PC-9 (cell line): ENCODE data around the gene CPTP. TPM values are rescaled to one million over a fixed set of nuclear protein-coding genes. Genes with fewer than 3 reads are reported as not detected.

Source experiments
- BruUV-seq: library from RNA; stranded (reverse); fragments of 400-500 nt; replicated peaks from 2 replicates; lab custom pipeline; 2021; lab: Mats Ljungman, UMichigan
- CTCF ChIA-PET: fragments of 300-600 bp; sonication (Branson Sonifier 250); formaldehyde crosslinking; loops from one replicate; lab custom pipeline; 2022; ENCODE audit warnings: antibody characterized with exemption; lab: Charles Lee
- POLR2A ChIA-PET: fragments of 300-600 bp; sonication (Branson Sonifier 250); formaldehyde crosslinking; loops from one replicate; lab custom pipeline; 2022; ENCODE audit warnings: antibody characterized with exemption; ENCODE audit not compliant: unreplicated experiment; lab: Charles Lee
- DNase-seq, 2 experiments: peaks; one replicate each; pipeline versions ENCODE4 v3.0.0 to v3.0.0-alpha.2; 2015 to 2022; ENCODE audit warnings: mixed read lengths in 1 of 2
- H2AFZ ChIP-seq: fragments of 200-600 bp; sonication (generic); 2 replicates; pipeline ENCODE4 v1.8.1; 2017; ENCODE audit warnings: antibody characterized with exemption
- H3F3A ChIP-seq: fragments of 200-600 bp; sonication (generic); 2 replicates; pipeline ENCODE4 v1.8.1; 2017; ENCODE audit warnings: antibody characterized with exemption, mild to moderate bottlenecking, low read depth; ENCODE audit not compliant: insufficient read depth
- H3K27ac ChIP-seq: fragments of 200-600 bp; sonication (generic); 2 replicates; pipeline ENCODE4 v1.6.1; 2016; ENCODE audit warnings: mixed run types
- H3K27me3 ChIP-seq: fragments of 200-600 bp; sonication (generic); 2 replicates; pipeline ENCODE4 v1.6.1; 2016; ENCODE audit warnings: low read depth, mixed run types; ENCODE audit not compliant: insufficient read depth
- H3K36me3 ChIP-seq: fragments of 200-600 bp; sonication (generic); 2 replicates; pipeline ENCODE4 v1.6.1; 2016; ENCODE audit warnings: low read depth, mixed run types
- H3K4me1 ChIP-seq: fragments of 200-600 bp; sonication (generic); replicated peaks from 2 replicates; pipeline ENCODE4 v1.6.1; 2016; ENCODE audit warnings: mixed run types; ENCODE audit not compliant: insufficient read depth
- H3K4me2 ChIP-seq: fragments of 200-600 bp; sonication (generic); 2 replicates; pipeline ENCODE4 v1.6.1; 2017; ENCODE audit warnings: mixed run types
- H3K4me3 ChIP-seq: fragments of 200-600 bp; sonication (generic); 2 replicates; pipeline ENCODE4 v1.6.1; 2016; ENCODE audit warnings: mixed run types
- H3K79me2 ChIP-seq: fragments of 200-600 bp; sonication (generic); 2 replicates; pipeline ENCODE4 v1.6.1; 2017; ENCODE audit warnings: low read depth, mixed run types
- H3K9me2 ChIP-seq: fragments of 200-600 bp; sonication (generic); 2 replicates; pipeline ENCODE4 v1.8.1; 2017; ENCODE audit warnings: mild to moderate bottlenecking; ENCODE audit not compliant: insufficient read depth
- H3K9me3 ChIP-seq: fragments of 200-600 bp; sonication (generic); 2 replicates; pipeline ENCODE4 v1.8.1; 2016; ENCODE audit warnings: low read depth; ENCODE audit not compliant: insufficient read depth
- H4K20me1 ChIP-seq: fragments of 200-600 bp; sonication (generic); 2 replicates; pipeline ENCODE4 v1.8.1; 2017; ENCODE audit not compliant: insufficient read depth
- EZH2 ChIP-seq: fragments of 200-600 bp; sonication (generic); IDR thresholded peaks from 2 replicates; pipeline ENCODE4 v1.8.0; 2017; ENCODE audit warnings: antibody characterized with exemption, low read depth
- intact Hi-C: fragments of 100-400 bp; cut with micrococcal nuclease; formaldehyde crosslinking; loops from one replicate; pipeline ENCODE4 v1.10.0; 2022; ENCODE audit not compliant: unreplicated experiment
- total RNA-seq: library from RNA; stranded (reverse); gene quantifications from 2 replicates; pipeline ENCODE4 v1.2.3, GENCODE V29; 2021
- TF ChIP-seq, protein P1 (sequence below): fragments of 200-600 bp; sonication (generic); conservative IDR thresholded peaks from 2 replicates; pipeline ENCODE4 v1.6.1; 2017; ENCODE audit warnings: mixed run types, antibody characterized with exemption, mild to moderate bottlenecking, moderate library complexity

The CPTP gene
- total RNA-seq, 1 experiment from 2014 or later, result 33.7 TPM

DNA sequence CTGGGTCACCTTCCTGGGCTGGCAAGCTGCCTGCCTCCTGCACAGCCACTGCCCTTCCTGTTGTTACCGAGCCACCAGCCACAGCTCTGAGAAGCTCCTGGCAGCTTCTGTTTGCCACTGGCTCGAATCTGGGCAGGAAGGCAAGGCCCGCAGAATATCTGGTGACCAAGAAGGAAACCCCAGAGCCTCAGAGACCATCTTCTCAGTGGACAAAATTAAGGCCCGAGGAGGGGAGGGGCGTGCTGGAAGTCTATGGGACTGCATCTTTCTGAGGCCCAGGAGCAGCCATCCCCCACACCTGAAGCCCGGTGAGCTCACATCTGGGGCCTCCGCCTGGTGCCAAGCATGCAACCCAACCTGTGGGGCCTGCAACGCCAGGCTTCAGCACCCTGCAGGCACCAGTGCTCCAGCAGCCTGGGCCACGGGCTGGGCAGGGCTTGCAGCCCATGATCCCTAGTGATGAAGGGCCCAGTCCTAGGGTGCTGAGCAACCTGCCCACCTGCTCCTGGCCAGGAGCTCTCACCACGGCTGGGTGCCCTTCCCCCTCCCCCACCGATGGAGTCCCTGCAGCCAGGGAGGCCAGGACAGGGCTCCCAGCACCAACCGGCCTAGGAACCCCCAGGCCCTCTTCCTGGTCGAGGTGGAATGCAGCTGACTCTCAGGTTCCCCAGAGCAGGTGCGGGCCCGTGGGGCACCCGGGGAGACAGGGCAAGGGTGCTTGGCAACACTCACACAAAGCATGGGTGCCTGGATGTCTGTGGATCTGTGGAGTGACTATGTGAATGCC lies 879 bp downstream of the CPTP start:
- POLR2A ChIA-PET, result interaction anchor here (0.6 kb wide), 1 partner anchor 12 kb away, joined by 3 read pairs; no protein-coding TSS in a partner anchor

DNA sequence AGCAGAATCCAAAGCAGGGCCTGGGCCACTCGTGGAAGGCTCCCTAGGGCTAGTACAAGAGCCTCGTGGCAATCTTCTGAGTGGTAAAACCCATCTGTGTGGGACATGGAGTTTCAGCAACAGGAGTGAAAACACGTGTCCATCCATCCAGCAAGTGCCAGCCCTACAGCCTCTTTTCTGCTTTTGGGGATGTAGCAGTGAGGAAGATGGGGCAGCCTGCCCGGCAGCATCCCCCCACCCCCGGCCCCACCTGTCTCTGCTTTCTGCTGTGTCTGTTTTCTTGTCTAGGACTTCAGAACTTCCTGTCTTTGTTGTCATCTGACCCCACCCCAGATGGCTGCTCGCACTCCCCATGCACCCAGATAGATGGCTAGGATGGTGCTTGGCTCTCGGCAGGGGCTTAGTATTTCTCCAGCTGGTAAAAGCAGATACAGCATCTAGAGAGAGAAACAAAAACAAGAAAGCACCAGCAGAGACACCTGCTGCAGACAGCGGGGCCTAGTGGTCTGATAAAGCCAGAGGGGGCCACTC lies 1.5 kb downstream of the CPTP start:
- Histone ChIP-seq H3K4me1 (peaks cover 27% of the 10 kb centered on the region), H3F3A (peaks cover 41% of the 10 kb centered on the region; the same call in 1 of the 2 replicates), H3K4me3 (peak overlapping the region; percentile 87), H3K9me3 (no peaks in the 10 kb centered on the region), H4K20me1 (peaks cover 22% of the 10 kb centered on the region), H3K27ac (no peak overlapping the region), H2AFZ (no peak overlapping the region), H3K36me3 (no peaks in the 10 kb centered on the region), H3K4me2 (peak overlapping the region; percentile 96), H3K9me2 (no peaks in the 10 kb centered on the region), H3K27me3 (no peaks in the 10 kb centered on the region), H3K79me2 (peaks cover 53% of the 10 kb centered on the region)
- no TSS peak for BruUV-seq
- intact Hi-C loops, result no loop called here
- TF ChIP-seq, protein P1, sequence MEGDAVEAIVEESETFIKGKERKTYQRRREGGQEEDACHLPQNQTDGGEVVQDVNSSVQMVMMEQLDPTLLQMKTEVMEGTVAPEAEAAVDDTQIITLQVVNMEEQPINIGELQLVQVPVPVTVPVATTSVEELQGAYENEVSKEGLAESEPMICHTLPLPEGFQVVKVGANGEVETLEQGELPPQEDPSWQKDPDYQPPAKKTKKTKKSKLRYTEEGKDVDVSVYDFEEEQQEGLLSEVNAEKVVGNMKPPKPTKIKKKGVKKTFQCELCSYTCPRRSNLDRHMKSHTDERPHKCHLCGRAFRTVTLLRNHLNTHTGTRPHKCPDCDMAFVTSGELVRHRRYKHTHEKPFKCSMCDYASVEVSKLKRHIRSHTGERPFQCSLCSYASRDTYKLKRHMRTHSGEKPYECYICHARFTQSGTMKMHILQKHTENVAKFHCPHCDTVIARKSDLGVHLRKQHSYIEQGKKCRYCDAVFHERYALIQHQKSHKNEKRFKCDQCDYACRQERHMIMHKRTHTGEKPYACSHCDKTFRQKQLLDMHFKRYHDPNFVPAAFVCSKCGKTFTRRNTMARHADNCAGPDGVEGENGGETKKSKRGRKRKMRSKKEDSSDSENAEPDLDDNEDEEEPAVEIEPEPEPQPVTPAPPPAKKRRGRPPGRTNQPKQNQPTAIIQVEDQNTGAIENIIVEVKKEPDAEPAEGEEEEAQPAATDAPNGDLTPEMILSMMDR, result no peak
- no peak for TF ChIP-seq EZH2
- CTCF ChIA-PET, result no interaction called here
- POLR2A ChIA-PET, result no interaction called here
- no peak for DNase-seq

More for the DNA sequence above, 879 bp downstream of the CPTP start:
- Histone ChIP-seq H2AFZ (peak overlapping the region; percentile 80; the same call in 1 of the 2 replicates), H3K36me3 (no peaks in the 10 kb centered on the region), H3K9me3 (no peaks in the 10 kb centered on the region), H3K9me2 (no peaks in the 10 kb centered on the region), H3K4me2 (peak overlapping the region; percentile 96), H3F3A (peaks cover 36% of the 10 kb centered on the region; the same call in 1 of the 2 replicates), H4K20me1 (peaks cover 28% of the 10 kb centered on the region), H3K4me1 (peaks cover 21% of the 10 kb centered on the region), H3K4me3 (peak overlapping the region; percentile 87), H3K27me3 (no peaks in the 10 kb centered on the region), H3K79me2 (peaks cover 60% of the 10 kb centered on the region), H3K27ac (peak overlapping the region; percentile 73)
- TF ChIP-seq, protein P1, result no peak
- no peak for TF ChIP-seq EZH2
- peak; percentile 50 to 61 for DNase-seq
- no TSS peak for BruUV-seq
- CTCF ChIA-PET, result no interaction called here
- intact Hi-C loops, result no loop called here

DNA sequence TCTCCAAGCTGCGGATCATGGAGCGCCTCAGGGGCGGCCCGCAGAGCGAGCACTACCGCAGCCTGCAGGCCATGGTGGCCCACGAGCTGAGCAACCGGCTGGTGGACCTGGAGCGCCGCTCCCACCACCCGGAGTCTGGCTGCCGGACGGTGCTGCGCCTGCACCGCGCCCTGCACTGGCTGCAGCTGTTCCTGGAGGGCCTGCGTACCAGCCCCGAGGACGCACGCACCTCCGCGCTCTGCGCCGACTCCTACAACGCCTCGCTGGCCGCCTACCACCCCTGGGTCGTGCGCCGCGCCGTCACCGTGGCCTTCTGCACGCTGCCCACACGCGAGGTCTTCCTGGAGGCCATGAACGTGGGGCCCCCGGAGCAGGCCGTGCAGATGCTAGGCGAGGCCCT lies 2.7 kb downstream of the CPTP start:
- Histone ChIP-seq H3K4me2 (no peak overlapping the region), H3K27ac (no peak overlapping the region), H3K9me2 (no peaks in the 10 kb centered on the region), H3K36me3 (no peaks in the 10 kb centered on the region), H2AFZ (no peak overlapping the region), H3K4me3 (no peak overlapping the region), H3K79me2 (peaks cover 42% of the 10 kb centered on the region), H4K20me1 (peaks cover 12% of the 10 kb centered on the region), H3K27me3 (no peaks in the 10 kb centered on the region), H3K9me3 (no peaks in the 10 kb centered on the region), H3K4me1 (peaks cover 33% of the 10 kb centered on the region), H3F3A (peaks cover 46% of the 10 kb centered on the region; the same call in 1 of the 2 replicates)
- BruUV-seq, result no TSS peak
- intact Hi-C loops, result no loop called here
- TF ChIP-seq, protein P1, result no peak
- no peak for TF ChIP-seq EZH2
- DNase-seq, result no peak
- POLR2A ChIA-PET, result interaction anchor here (0.6 kb wide), 1 partner anchor 283 kb away, joined by 3 read pairs; no protein-coding TSS in a partner anchor
- CTCF ChIA-PET, result no interaction called here
